H4 (cell line): ENCODE measurements around the gene SLC25A26. TPM values are rescaled to one million over a fixed set of nuclear protein-coding genes. Genes with fewer than 3 reads are reported as not detected.

Source experiments
- DNase-seq: peaks from one replicate; pipeline ENCODE4 v3.0.0-alpha.2; 2015; ENCODE audit warnings: low spot score
- total RNA-seq: library from RNA; depleted of rRNA; stranded (reverse); fragments of >200 nt; shearing (Covaris generic); gene quantifications from 2 replicates; pipeline ENCODE4 v1.2.3, GENCODE V29; 2014

SLC25A26 gene
- total RNA-seq, 1 experiment from 2014 or later: 24.4 TPM

DNA sequence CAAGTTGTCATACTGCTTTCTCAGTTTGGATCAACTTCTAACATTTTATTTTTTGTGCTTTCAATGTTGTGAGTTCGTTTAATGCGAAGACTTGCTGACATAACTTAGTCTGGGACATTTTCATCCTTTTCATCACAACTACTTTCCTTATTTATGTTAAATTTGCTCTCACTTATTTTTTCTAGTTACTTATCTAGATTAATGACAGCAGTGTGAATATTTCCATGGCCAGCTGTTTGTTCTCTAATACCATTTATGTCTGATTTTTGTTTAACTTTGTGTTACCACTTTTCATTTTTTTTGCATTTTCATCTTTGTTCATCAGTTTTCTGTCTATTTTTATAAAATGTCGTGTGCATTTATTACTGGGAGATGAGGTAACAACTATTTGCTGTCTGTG lies 6.2 kb downstream of the SLC25A26 start:
- no peak for DNase-seq

DNA sequence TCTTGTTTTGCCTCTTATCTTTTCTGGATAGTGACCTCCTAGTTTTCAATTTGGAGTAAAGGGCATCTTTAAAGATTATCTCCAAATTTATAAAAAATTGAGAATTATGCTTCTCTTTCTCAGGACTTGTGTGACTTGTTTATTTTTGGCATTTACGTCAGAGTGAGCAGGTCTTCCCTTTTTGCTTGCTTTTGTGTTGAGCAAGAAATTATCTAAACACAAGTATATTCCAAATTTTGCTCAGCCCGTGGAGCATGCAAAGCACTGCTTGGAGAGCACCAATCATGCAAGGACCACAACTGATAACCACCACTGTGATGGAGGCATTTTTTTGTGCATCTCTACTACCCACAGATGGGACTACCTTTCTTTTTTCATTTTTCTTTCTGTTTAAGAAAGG lies 7.1 kb downstream of the SLC25A26 start:
- no peak for DNase-seq

GRCh38 chr3:66228707-66229106 lies 7.9 kb downstream of the SLC25A26 start:
- DNase-seq: no peak

GRCh38 chr3:66229931-66230330 lies 9.1 kb downstream of the SLC25A26 start:
- DNase-seq: no peak

DNA sequence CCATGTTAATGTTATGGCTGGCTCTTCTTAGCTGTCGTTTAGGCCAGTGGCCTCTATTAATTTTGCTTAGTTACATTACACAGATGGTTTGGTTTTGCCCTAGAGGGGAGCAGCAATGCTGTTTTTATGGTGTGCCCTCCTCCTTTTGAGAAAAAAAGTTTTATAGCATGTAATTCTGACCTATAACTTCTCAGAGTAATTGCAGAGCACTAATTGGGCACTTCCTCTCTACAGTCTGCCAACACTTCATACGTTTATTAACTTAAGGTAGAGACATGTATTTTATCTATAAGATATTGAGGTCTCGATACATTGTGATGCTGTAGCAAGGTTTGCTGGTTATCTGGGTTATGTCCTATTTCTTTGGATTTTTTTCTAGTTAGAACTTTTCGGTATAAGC lies 12.2 kb downstream of the SLC25A26 start:
- no peak for DNase-seq

- DNase-seq: no peak
These were observed 15.5 kb downstream of the SLC25A26 start for GRCh38 chr3:66236281-66236680.

- no peak for DNase-seq
These were observed 16.8 kb downstream of the SLC25A26 start for GRCh38 chr3:66237552-66237951.

DNA sequence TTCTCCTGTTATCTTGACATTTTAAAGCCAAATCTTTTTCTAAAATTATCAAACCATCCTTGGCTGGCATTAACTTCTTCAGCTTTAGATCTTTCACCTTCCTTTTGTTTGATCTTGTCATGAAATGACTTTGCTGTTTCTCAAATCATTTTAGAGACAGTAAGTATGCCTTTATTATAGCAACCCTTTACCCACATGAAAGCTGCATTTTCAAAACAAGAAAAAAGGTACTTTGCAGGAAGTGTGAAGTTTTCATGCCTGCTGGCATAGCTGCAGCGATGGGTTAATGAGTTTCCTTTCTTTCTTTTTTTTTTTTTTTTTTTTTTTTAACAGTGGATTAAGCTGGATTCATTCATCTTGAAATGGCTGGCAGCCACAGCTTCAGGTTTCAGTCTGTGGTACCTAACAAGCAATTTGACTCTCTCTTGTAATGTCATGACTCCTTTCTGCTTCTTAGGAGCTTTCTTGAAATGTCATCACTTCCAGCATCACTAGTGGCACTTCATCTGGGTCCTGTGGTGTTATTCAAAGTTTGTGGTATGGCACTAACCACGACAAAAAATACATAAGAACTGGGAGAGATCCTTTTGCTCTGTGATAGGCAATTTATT lies 18.8 kb downstream of the SLC25A26 start:
- DNase-seq: no peak

DNA sequence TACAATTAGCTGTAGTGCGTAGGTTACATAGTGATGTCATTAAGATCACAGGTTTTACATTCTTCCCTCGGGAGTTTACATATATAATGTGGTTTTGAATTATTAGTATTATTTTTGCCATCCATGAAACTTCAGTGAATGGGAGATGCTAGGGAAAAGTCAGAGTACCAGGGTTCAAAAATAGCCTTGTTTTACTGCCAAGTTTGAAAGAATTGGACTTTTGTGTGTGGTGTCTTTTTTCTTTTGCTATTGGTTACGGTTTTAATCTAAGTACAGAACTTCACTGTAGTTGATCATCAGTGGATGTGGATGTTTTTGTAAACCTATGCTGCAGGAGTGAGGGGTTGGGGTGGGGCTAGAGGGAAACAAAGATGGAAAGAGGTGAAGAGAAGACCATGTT lies 20.7 kb downstream of the SLC25A26 start:
- DNase-seq: no peak

- no peak for DNase-seq
These were observed 22.1 kb downstream of the SLC25A26 start for GRCh38 chr3:66242788-66243464.

DNA sequence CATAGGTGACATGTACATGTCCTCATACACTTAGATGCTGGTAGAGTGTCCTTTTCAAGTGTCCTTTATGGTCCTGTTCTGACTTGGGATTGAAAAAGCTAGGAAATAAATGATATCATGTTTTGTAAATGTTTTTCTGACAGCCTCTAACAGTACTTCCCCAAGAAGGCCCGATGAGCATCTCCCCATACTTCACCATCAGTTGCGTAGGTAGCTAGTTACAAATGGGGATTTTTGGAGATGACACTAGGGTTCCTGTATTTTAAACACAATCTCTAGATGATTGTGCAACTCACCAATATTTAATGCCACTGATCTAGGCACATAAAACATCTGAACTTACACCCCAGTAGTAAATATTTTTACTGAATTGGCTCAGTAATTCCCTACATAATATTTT lies 27.8 kb downstream of the SLC25A26 start:
- DNase-seq: no peak

GRCh38 chr3:66253790-66254620 lies 33.2 kb downstream of the SLC25A26 start:
- no peak for DNase-seq

- DNase-seq: no peak
These were observed 35.1 kb downstream of the SLC25A26 start for GRCh38 chr3:66255865-66256264.

- DNase-seq: no peak
These were observed 36.0 kb downstream of the SLC25A26 start for GRCh38 chr3:66256806-66257205.

GRCh38 chr3:66259566-66260255 lies 38.9 kb downstream of the SLC25A26 start:
- no peak for DNase-seq

DNA sequence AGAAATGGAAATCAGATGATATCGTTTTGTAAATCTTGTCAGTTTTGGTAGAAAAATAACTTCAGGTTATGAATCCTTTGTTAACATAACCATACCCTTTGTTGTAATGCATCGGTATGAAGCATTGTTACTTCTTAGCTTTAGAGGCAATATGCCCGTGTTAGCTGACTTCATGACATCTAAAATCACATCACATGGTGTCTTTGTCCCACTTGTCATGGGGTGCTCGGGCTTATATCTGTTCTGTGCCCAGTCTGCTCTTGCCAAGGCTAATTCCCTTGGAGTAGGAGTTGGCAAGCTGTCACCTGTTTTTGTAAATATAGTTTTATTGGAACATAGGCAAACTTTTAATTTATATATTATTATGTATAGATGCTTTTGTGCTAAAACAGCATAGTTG lies 39.6 kb downstream of the SLC25A26 start:
- DNase-seq: no peak

GRCh38 chr3:66261355-66261754 lies 40.6 kb downstream of the SLC25A26 start:
- no peak for DNase-seq

DNA sequence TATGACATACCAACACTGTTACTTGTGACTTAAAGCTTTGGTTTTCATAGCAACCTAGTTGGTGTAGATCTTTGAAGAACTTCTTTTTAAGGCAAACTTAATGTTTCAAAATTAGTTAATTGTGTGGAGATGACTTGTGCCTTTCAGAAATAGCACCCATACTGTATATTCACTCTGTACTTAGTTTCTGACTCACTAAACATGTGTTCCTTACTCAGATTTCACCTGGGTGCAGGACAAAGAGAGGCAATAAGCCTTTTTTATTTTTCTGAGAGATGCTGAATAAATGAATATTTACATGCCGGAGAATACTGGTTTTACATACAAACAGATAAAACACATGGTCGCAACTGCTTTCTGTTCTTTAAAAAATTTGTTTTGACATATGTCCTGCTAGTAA lies 44.8 kb downstream of the SLC25A26 start:
- no peak for DNase-seq

- no peak for DNase-seq
These were observed 45.8 kb downstream of the SLC25A26 start for GRCh38 chr3:66266551-66266950.

DNA sequence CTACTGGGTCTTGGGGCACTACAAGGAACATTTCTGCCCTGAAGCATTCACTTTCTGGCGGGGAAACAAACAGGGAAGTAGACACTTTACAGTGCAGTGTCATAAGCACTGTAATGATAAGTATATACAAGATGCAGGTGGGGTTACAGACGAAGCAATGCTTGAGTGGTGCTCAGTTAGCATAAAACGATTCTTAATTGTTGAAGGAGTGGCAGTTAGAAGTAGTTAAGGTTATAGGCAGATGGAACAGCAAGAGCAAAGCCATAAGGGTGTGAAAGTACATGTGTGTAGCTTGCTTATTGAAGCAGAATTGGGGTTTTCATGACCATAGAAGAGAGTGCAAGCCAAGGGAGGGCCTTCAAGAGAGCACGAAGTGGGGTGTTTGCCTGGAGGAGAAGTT lies 46.2 kb downstream of the SLC25A26 start:
- DNase-seq: no peak

DNA sequence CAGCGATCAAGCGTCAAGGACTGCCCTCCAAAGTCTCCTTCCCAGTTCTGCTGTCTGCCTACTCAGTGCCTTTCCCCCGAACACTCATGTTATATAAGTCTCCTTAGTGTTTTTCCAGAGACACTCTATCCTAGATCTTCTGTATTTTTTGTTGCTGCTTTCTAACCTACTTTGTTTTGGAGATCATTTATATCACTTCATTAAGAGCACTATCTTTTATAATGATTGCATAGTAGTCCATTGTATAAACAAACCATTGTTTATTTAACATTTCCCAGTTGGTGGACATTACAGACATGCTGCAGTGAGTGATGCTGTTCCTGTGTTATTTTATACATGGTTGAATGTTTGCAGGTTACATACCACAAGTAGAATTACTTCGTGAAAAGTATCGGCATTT lies 47.1 kb downstream of the SLC25A26 start:
- no peak for DNase-seq

GRCh38 chr3:66268864-66269263 lies 48.1 kb downstream of the SLC25A26 start:
- no peak for DNase-seq
